ENCODE data around the gene RUNX2. TPM values are rescaled to one million over a fixed set of nuclear protein-coding genes. Genes with fewer than 3 reads are reported as not detected.

RUNX2 gene
- total RNA-seq, 2 experiments from 2014 or later = 8.0 to 9.3 TPM

DNA sequence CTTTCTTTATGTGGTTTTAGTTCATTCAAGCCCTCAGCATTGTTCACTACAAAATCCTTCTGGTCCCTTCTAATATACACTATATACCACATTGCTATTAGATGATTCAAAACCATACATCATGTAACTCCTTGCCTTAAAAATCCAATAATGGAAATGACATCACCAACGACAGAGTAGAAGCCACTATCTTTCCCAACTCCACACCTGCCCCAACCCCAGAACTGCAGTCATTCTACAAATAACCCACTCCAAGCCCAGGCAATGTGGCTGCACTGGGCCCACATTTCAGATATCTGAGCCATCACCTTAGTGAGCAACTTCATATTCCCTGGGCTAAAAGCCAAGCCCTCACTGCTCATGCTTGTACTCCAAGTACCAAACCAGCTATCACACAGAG lies 22.6 kb upstream of the RUNX2 start:
- H3K4me1 Mint-ChIP-seq (ENCODE audit: low read depth) = peaks cover 36% of the 10 kb centered on the region
- TF ChIP-seq, protein P1, sequence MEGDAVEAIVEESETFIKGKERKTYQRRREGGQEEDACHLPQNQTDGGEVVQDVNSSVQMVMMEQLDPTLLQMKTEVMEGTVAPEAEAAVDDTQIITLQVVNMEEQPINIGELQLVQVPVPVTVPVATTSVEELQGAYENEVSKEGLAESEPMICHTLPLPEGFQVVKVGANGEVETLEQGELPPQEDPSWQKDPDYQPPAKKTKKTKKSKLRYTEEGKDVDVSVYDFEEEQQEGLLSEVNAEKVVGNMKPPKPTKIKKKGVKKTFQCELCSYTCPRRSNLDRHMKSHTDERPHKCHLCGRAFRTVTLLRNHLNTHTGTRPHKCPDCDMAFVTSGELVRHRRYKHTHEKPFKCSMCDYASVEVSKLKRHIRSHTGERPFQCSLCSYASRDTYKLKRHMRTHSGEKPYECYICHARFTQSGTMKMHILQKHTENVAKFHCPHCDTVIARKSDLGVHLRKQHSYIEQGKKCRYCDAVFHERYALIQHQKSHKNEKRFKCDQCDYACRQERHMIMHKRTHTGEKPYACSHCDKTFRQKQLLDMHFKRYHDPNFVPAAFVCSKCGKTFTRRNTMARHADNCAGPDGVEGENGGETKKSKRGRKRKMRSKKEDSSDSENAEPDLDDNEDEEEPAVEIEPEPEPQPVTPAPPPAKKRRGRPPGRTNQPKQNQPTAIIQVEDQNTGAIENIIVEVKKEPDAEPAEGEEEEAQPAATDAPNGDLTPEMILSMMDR (IDR thresholded peaks at IDR 0.05) = no peak
- peaks cover 45% of the 10 kb centered on the region for H3K36me3 Mint-ChIP-seq (ENCODE audit: low read depth)
- POLR2A ChIA-PET = no interaction called here
- H3K27ac Mint-ChIP-seq = no peak overlapping the region
- no peak overlapping the region for H3K4me3 Mint-ChIP-seq
- no peak for DNase-seq
- no peaks in the 10 kb centered on the region for H3K27me3 Mint-ChIP-seq
- CTCF ChIA-PET = no interaction called here
- peaks cover 26% of the 10 kb centered on the region for H3K9me3 Mint-ChIP-seq
- intact Hi-C loops (cut with micrococcal nuclease) = no loop called here
- no peak for ATAC-seq

DNA sequence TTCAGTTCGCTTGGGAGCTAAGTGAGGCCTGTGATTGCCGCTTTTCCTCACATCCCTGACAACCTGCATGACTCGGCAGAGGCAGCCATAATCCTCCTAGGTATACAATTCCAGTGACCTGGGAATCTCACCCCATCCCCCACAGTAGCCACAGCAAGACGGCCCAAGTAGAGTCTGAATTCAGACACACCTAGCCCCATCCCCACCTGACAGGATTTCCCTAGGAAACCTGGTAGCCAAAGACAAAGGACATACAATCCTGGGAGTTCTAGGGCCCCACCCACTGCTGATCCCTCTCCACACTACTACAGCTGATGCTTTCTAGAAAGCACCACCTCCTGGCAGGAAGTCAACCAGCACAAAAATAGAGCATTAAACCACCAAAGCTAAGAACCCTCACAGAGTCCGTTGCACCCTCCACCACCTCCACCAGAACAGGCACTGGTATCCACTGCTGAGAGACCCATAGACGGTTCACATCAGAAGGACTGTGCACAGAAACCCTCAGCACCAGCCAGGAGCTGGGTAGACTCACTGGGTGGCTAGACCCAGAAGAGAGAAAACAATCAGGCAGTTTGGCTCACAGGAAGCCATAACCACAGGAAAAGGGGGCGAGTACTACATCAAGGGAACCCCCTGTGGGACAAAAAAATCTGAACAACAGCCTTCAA lies 17.9 kb upstream of the RUNX2 start:
- TF ChIP-seq, protein P1 (IDR thresholded peaks at IDR 0.05) = no peak
- Mint-ChIP-seq H3K9me3 (peaks cover 34% of the 10 kb centered on the region), H3K36me3 (ENCODE audit: low read depth) (peaks cover 76% of the 10 kb centered on the region), H3K27ac (peak overlapping the region; percentile 86), H3K27me3 (no peaks in the 10 kb centered on the region), H3K4me1 (ENCODE audit: low read depth) (peaks cover 47% of the 10 kb centered on the region), H3K4me3 (peak overlapping the region; percentile 42)
- POLR2A ChIA-PET = interaction anchor here (1.0 kb wide), 1 partner anchor 22 kb away, joined by 3 read pairs; no protein-coding TSS in a partner anchor
- DNase-seq = peak; percentile 53
- CTCF ChIA-PET = interaction anchor here (1.1 to 1.3 kb wide), 3 partner anchors 11 to 144 kb away, joined by 3 to 4 read pairs (median 3); no protein-coding TSS in a partner anchor
- ATAC-seq = peak; percentile 82
- intact Hi-C loops (cut with micrococcal nuclease) = no loop called here

DNA sequence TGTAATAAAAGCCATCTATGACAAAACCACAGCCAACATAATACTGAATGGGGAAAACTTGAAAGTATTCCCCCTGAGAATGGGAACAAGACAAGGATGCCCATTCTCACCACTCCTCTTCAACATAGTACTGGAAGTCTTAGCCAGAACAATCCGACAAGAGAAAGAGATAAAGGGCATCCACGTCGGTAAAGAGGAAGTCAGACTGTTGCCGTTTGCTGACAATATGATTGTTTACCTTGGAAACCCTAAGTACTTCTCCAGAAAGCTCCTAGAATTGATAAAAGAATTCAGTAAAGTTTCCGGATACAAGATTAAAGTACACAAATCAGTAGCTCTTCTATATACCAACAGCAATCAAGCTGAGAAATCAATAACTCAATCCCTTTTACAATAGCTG lies 14.0 kb upstream of the RUNX2 start:
- no peak overlapping the region for H3K4me3 Mint-ChIP-seq
- H3K27ac Mint-ChIP-seq = no peak overlapping the region
- CTCF ChIA-PET = interaction anchor here (1.3 kb wide), 1 partner anchor 17 kb away, joined by 3 read pairs; no protein-coding TSS in a partner anchor
- intact Hi-C loops (cut with micrococcal nuclease) = no loop called here
- H3K4me1 Mint-ChIP-seq (ENCODE audit: low read depth) = peaks cover 51% of the 10 kb centered on the region
- TF ChIP-seq, protein P1 (IDR thresholded peaks at IDR 0.05) = no peak
- POLR2A ChIA-PET = interaction anchor here (0.6 kb wide), 1 partner anchor 80 kb away, joined by 3 read pairs; no protein-coding TSS in a partner anchor
- H3K36me3 Mint-ChIP-seq (ENCODE audit: low read depth) = peaks cover 69% of the 10 kb centered on the region
- no peaks in the 10 kb centered on the region for H3K27me3 Mint-ChIP-seq
- DNase-seq = no peak
- H3K9me3 Mint-ChIP-seq = peaks cover 27% of the 10 kb centered on the region
- no peak for ATAC-seq

DNA sequence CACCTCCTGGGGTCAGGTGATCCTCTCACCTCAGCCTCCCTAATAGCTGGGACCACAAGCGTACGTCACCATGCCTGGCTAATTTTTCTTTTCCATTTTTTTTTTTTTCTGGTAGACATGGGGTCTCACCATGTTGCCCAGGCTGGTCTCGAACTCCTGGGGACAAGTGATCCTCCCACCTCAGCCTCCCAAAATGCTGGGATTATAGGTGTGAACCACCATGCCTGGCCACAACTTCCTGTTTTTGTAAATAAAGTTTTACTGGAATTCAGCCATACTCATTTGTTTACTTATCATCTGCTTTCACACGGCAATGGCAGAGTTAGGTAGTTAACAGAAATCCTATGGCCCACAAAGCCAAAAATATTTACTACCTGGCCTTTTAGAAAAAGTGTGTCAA lies 7.8 kb upstream of the RUNX2 start:
- Mint-ChIP-seq H3K27ac (no peak overlapping the region), H3K36me3 (ENCODE audit: low read depth) (peaks cover 24% of the 10 kb centered on the region), H3K27me3 (no peaks in the 10 kb centered on the region), H3K4me3 (no peak overlapping the region), H3K9me3 (peaks cover 7% of the 10 kb centered on the region), H3K4me1 (ENCODE audit: low read depth) (peaks cover 44% of the 10 kb centered on the region)
- DNase-seq (no peak), ATAC-seq (no peak)
- ChIA-PET CTCF (no interaction called here), POLR2A (no interaction called here)
- intact Hi-C loops (cut with micrococcal nuclease) = no loop called here
- TF ChIP-seq, protein P1 (IDR thresholded peaks at IDR 0.05) = no peak

DNA sequence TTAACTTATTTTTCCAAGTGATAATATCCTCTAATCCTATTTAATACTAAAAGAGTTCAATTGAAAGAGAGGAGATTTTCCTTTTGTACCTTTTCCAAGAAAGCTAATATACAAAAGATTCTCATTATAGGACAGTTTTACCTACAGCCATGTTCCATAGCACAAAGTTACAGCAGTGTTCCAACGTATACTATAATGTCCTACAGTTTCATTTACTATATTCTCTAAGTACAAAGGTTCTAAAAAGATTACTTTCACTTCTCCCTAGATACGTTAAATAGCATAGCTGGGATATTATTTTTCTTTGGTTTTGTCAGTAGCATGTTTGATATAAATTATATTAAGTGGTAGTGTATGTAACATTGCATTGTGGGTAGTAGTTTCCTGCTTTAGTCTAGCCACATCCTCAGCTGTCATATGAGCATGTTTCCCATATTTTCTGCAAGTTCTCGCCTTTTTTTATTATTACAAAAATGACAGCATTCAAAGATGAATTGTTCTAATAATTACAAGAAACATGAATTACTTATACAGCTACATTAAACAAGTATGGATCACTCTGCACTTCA lies 4.4 kb upstream of the RUNX2 start:
- Mint-ChIP-seq H3K9me3 (no peaks in the 10 kb centered on the region), H3K36me3 (ENCODE audit: low read depth) (peaks cover 7% of the 10 kb centered on the region), H3K4me1 (ENCODE audit: low read depth) (peaks cover 63% of the 10 kb centered on the region), H3K27ac (peak overlapping the region; percentile 71), H3K4me3 (peak overlapping the region; percentile 62), H3K27me3 (no peaks in the 10 kb centered on the region)
- ATAC-seq (peak; percentile 33), DNase-seq (no peak)
- intact Hi-C loops (cut with micrococcal nuclease) = no loop called here
- CTCF ChIA-PET = interaction anchor here (0.7 kb wide), 1 partner anchor 70 kb away, joined by 3 read pairs; no protein-coding TSS in a partner anchor
- POLR2A ChIA-PET = interaction anchor here (0.6 to 0.9 kb wide), 2 partner anchors 28 to 54 kb away, joined by 3 read pairs; partner anchors contain the start of gene SUPT3H
- TF ChIP-seq, protein P1 (IDR thresholded peaks at IDR 0.05) = no peak
